GM12878 (cell line): ENCODE results near the gene DGKB. TPM values are rescaled to one million over a fixed set of nuclear protein-coding genes. Genes with fewer than 3 reads are reported as not detected.

Source experiments
- ATAC-seq: fragments of 200-7000 bp; cut with Tn5 transposase; 3 replicates; pipeline ENCODE4 v1.9.1; 2020; ENCODE audit warnings: mild to moderate bottlenecking, moderate library complexity
- BruUV-seq: library from RNA; stranded (reverse); fragments of 400-500 nt; replicated peaks from 2 replicates; lab custom pipeline; 2021; lab: Mats Ljungman, UMichigan
- CTCF ChIA-PET: fragments of 300-600 bp; sonication (Branson Sonifier 250); formaldehyde crosslinking; extraction: SDS; loops from one replicate; lab custom pipeline; 2021; ENCODE audit warnings: inconsistent platforms; lab: Yijun Ruan, JAX
- POLR2A ChIA-PET: fragments of 350-600 bp; formaldehyde crosslinking; extraction: SDS; loops from one replicate; lab custom pipeline; 2021; ENCODE audit warnings: inconsistent platforms; lab: Charles Lee
- RAD21 ChIA-PET: fragments of 300-600 bp; sonication (Branson Sonifier 250); formaldehyde crosslinking; loops from one replicate; lab custom pipeline; 2023; ENCODE audit warnings: antibody characterized with exemption; ENCODE audit not compliant: unreplicated experiment; lab: Charles Lee
- SMC1A ChIA-PET: fragments of 300-600 bp; sonication (Branson Sonifier 250); formaldehyde crosslinking; loops from one replicate; lab custom pipeline; 2023; ENCODE audit not compliant: unreplicated experiment, uncharacterized antibody; lab: Charles Lee
- DNase-seq: peaks from one replicate; pipeline ENCODE4 v3.0.0-alpha.2; 2011; ENCODE audit warnings: low read depth, low spot score
- FAIRE-seq: peaks from 3 replicates; lab custom pipeline; 2011; peaks lifted over from hg19 to GRCh38; lab: Jason Lieb, UNC
- H2AFZ ChIP-seq: 2 replicates; pipeline ENCODE4 v1.6.0; 2011; ENCODE audit warnings: low read depth, low read length, control low read depth; ENCODE audit not compliant: control insufficient read depth
- H3K27ac ChIP-seq: 2 replicates; pipeline ENCODE4 v1.5.1; 2011; ENCODE audit warnings: control low read depth; ENCODE audit not compliant: control insufficient read depth, insufficient read depth
- H3K27me3 ChIP-seq, 2 experiments: replicated peaks in 1 of 2; 2 replicates each; pipeline versions ENCODE4 v1.6.0 to v1.6.1; 2011; ENCODE audit warnings: low read length in 1 of 2; ENCODE audit not compliant: control insufficient read depth in 2 of 2, insufficient read depth in 2 of 2
- H3K36me3 ChIP-seq, 2 experiments: 2 replicates each; pipeline ENCODE4 v1.5.1; 2011; ENCODE audit warnings: low read length in 1 of 2; ENCODE audit not compliant: control insufficient read depth in 2 of 2, insufficient read depth in 2 of 2
- H3K4me1 ChIP-seq: 2 replicates; pipeline ENCODE4 v1.6.1; 2011; ENCODE audit warnings: mild to moderate bottlenecking, low read length, moderate library complexity, mixed read lengths; ENCODE audit not compliant: control insufficient read depth, insufficient read depth
- H3K4me2 ChIP-seq: 2 replicates; pipeline ENCODE4 v1.6.0; 2011; ENCODE audit warnings: control low read depth; ENCODE audit not compliant: control insufficient read depth, insufficient read depth
- H3K4me3 ChIP-seq: fragments of 200-600 bp; sonication (generic); 2 replicates; pipeline ENCODE4 v1.5.1; 2016
- H3K79me2 ChIP-seq: 2 replicates; pipeline ENCODE4 v1.6.0; 2011; ENCODE audit warnings: low read length; ENCODE audit not compliant: control insufficient read depth, insufficient read depth
- H3K9ac ChIP-seq: 2 replicates; pipeline ENCODE4 v1.8.0; 2011; ENCODE audit warnings: low read length, control low read depth, mixed read lengths; ENCODE audit not compliant: control insufficient read depth, insufficient read depth
- H3K9me3 ChIP-seq: replicated peaks from 3 replicates; pipeline ENCODE4 v1.5.1; 2011; ENCODE audit warnings: mild to moderate bottlenecking, low read length; ENCODE audit not compliant: control insufficient read depth, insufficient read depth
- H4K20me1 ChIP-seq: 2 replicates; pipeline ENCODE4 v1.6.0; 2011; ENCODE audit not compliant: control insufficient read depth, insufficient read depth
- BCL11A ChIP-seq: IDR thresholded peaks from 2 replicates; pipeline ENCODE4 v1.6.1; 2011; ENCODE audit warnings: low read depth, low read length
- EGR1 ChIP-seq, 2 experiments: IDR thresholded peaks; 1 replicate in 1 of 2; 2 replicates in 1 of 2; pipeline ENCODE4 v1.6.1; 2011 to 2012; ENCODE audit warnings: low read depth in 2 of 2, low read length in 2 of 2, borderline replicate concordance in 1 of 2, mild to moderate bottlenecking in 1 of 2, moderate library complexity in 1 of 2
- NFYB ChIP-seq: IDR thresholded peaks from 2 replicates; pipeline ENCODE4 v1.6.1; 2011; ENCODE audit warnings: low read depth, mild to moderate bottlenecking, low read length, improper control_type of control experiment, moderate library complexity; ENCODE audit not compliant: insufficient read depth
- POLR2A ChIP-seq: IDR thresholded peaks from 2 replicates; pipeline ENCODE4 v1.6.1; 2011; ENCODE audit warnings: low read depth, mild to moderate bottlenecking, low read length
- RBBP5 ChIP-seq: fragments of 200-600 bp; sonication (generic); conservative IDR thresholded peaks from 2 replicates; pipeline ENCODE4 v1.6.1; 2016
- RELB ChIP-seq: fragments of 450-650 bp; IDR thresholded peaks from 2 replicates; pipeline ENCODE4 v1.6.1; 2017; ENCODE audit warnings: low read depth, mild to moderate bottlenecking, moderate library complexity
- USF1 ChIP-seq: IDR thresholded peaks from 2 replicates; pipeline ENCODE4 v1.6.1; 2011; ENCODE audit warnings: borderline replicate concordance, low read depth, mild to moderate bottlenecking, moderate library complexity, mixed read lengths, low read length; ENCODE audit not compliant: insufficient read depth; ENCODE audit errors: extremely low read length
- ZBTB40 ChIP-seq: fragments of 450-650 bp; IDR thresholded peaks from 2 replicates; pipeline ENCODE4 v1.6.1; 2016; ENCODE audit warnings: mild to moderate bottlenecking, moderate library complexity, borderline replicate concordance
- WGBS: methylation state at CpG from one replicate; pipeline ENCODE4 v1.1.6; 2016; ENCODE audit warnings: low lambda C conversion rate; ENCODE audit not compliant: insufficient replicate concordance, insufficient coverage; ENCODE audit errors: missing lambda C conversion rate; 5-methylcytosine and 5-hydroxymethylcytosine counted together
- in situ Hi-C: fragments of 300-500 bp; cut with MboI; formaldehyde crosslinking; loops from 9 replicates; pipeline ENCODE4 v1.14.3; 2018; ENCODE audit warnings: mixed read lengths
- intact Hi-C: fragments of 100-400 bp; cut with micrococcal nuclease; formaldehyde crosslinking; loops from one replicate; pipeline ENCODE4 v1.14.2; 2022; ENCODE audit not compliant: unreplicated experiment
- polyA plus RNA-seq, 11 experiments: library from polyadenylated mRNA; depleted of rRNA in 4 of 11; unstranded in 6 of 11; stranded (reverse) in 5 of 11; fragments of >200 nt; fragmentation: Nextera tagmentation in 4 of 11; fragmentation: Illumina TruSeq in 1 of 11; extraction: Ambion mirVana in 4 of 11; extraction: Trizol in 1 of 11; gene quantifications; 1 replicate in 1 of 11; 2 replicates in 10 of 11; pipeline versions ENCODE4 v1.2.1 to v1.2.3, GENCODE V29; 2011 to 2016; ENCODE audit warnings: inconsistent platforms in 2 of 11, missing spikeins in 2 of 11, low read depth in 1 of 11
- total RNA-seq, 4 experiments: library from RNA; depleted of rRNA in 3 of 4; stranded (reverse); fragments of >200 nt in 3 of 4; fragmentation: Illumina TruSeq in 1 of 4; extraction: Trizol in 1 of 4; gene quantifications; 2 replicates each; pipeline versions ENCODE4 v1.2.1 to v1.2.3, GENCODE V29; 2013 to 2021

The DGKB gene
- total and polyA plus RNA-seq, 10 of the 15 experiments (the other 5 are each of a cell fraction or from before 2014, with no cell fraction given) = 0.02 to 0.10 (median 0.04) TPM; not detected in 6

GRCh38 chr7:14385074-14385473, 517.5 kb downstream of the DGKB start (continued):
- TF ChIP-seq USF1 = no peak

- TF ChIP-seq POLR2A = no peak
- no peak for TF ChIP-seq ZBTB40
- TF ChIP-seq EGR1 (IDR thresholded peaks at IDR 0.05; ENCODE audit: borderline replicate concordance in 1 of 2, low read depth in 2 of 2, low read length in 2 of 2) = no peak
- TF ChIP-seq RELB = no peak
- TF ChIP-seq BCL11A = no peak
- no peak for TF ChIP-seq NFYB
- TF ChIP-seq RBBP5 = no peak
- TF ChIP-seq, all 136 proteins: peak for 0
- ATAC-seq (no peak), FAIRE-seq (no peak), DNase-seq (no peak)
- Histone ChIP-seq H3K4me3 (no peak overlapping the region), H3K9ac (no peak overlapping the region), H3K4me2 (no peak overlapping the region), H3K27ac (no peak overlapping the region), H2AFZ (no peak overlapping the region), H3K4me1 (no peaks in the 10 kb centered on the region), H4K20me1 (no peaks in the 10 kb centered on the region), H3K36me3 (no peaks in the 10 kb centered on the region), H3K27me3 (no peaks in the 10 kb centered on the region), H3K79me2 (no peaks in the 10 kb centered on the region), H3K9me3 (no peaks in the 10 kb centered on the region)
- BruUV-seq = no TSS peak
- SMC1A ChIA-PET = no interaction called here
- in situ Hi-C loops (no loop called here), intact Hi-C loops (no loop called here)
- RAD21 ChIA-PET = no interaction called here
- CTCF ChIA-PET = interaction anchor here (0.7 kb wide), 1 partner anchor 222 kb away, joined by 4 read pairs; no protein-coding TSS in a partner anchor
- POLR2A ChIA-PET = no interaction called here
- 17% methylated on average over 3 of the region's 3 CpGs for WGBS
Observed at GRCh38 chr7:14381936-14382335, 520.6 kb downstream of the DGKB start.
